Lower lobe of right lung (tissue), 2 donors: ENCODE measurements around the gene GTPBP6. TPM values are rescaled to one million over a fixed set of nuclear protein-coding genes. Genes with fewer than 3 reads are reported as not detected.
A peak's percentile ranks its signal among the peaks of the same experiment; 100 is the strongest.

Source experiments
- ATAC-seq, 2 donors: fragments of 200-7000 bp; cut with Tn5 transposase; one replicate each; pipeline ENCODE4 v1.9.1; 2020 to 2022; ENCODE audit warnings: mild to moderate bottlenecking in 2 of 2, moderate library complexity in 2 of 2
- DNase-seq: peaks from one replicate; pipeline ENCODE4 v3.0.0-alpha.2; 2020
- H3K27ac ChIP-seq: fragments of 200-600 bp; one replicate; pipeline ENCODE4 v1.8.0; 2022
- H3K27me3 ChIP-seq: fragments of 200-600 bp; one replicate; pipeline ENCODE4 v1.8.0; 2022; ENCODE audit warnings: low read depth
- H3K36me3 ChIP-seq: fragments of 200-600 bp; one replicate; pipeline ENCODE4 v1.8.0; 2022; ENCODE audit warnings: mild to moderate bottlenecking
- H3K4me1 ChIP-seq: fragments of 200-600 bp; one replicate; pipeline ENCODE4 v1.8.0; 2022
- H3K4me3 ChIP-seq: fragments of 200-600 bp; one replicate; pipeline ENCODE4 v1.8.0; 2022; ENCODE audit warnings: mild to moderate bottlenecking
- H3K9me3 ChIP-seq: fragments of 200-600 bp; one replicate; pipeline ENCODE4 v1.8.0; 2022
- intact Hi-C: fragments of 100-400 bp; cut with DNase I; formaldehyde crosslinking; loops from one replicate; pipeline ENCODE4 v1.11.0; 2022
- total RNA-seq: library from RNA; stranded (reverse); fragmentation: NEBNext Ultra II Directional; extraction: Animal tissue kit (Norgen Biotek cat#: 25700); gene quantifications from one replicate; pipeline ENCODE4 v1.2.1, GENCODE V29; 2021
- TF ChIP-seq, protein P1 (sequence below): fragments of 200-600 bp; IDR thresholded peaks from one replicate; pipeline ENCODE4 v1.8.0; 2022; ENCODE audit warnings: antibody characterized with exemption, mild to moderate bottlenecking
- donor health status: DM: no; HTN: yes; CAD: no; lungs with severe emphysema.

The GTPBP6 gene
- total RNA-seq, 1 donor from 2014 or later = 47.1 TPM

GRCh38 chrX:362937-363620 lies 44.5 kb upstream of the GTPBP6 start:
- peaks cover 20% of the 10 kb centered on the region for H3K9me3 ChIP-seq
- intact Hi-C loops = no loop called here
- no peaks in the 10 kb centered on the region for H3K27me3 ChIP-seq
- H3K36me3 ChIP-seq = peaks cover 5% of the 10 kb centered on the region
- no peak overlapping the region for H3K27ac ChIP-seq
- DNase-seq (no peak), ATAC-seq (no peak)
- no peaks in the 10 kb centered on the region for H3K4me1 ChIP-seq
- no peak overlapping the region for H3K4me3 ChIP-seq
- TF ChIP-seq, protein P1, sequence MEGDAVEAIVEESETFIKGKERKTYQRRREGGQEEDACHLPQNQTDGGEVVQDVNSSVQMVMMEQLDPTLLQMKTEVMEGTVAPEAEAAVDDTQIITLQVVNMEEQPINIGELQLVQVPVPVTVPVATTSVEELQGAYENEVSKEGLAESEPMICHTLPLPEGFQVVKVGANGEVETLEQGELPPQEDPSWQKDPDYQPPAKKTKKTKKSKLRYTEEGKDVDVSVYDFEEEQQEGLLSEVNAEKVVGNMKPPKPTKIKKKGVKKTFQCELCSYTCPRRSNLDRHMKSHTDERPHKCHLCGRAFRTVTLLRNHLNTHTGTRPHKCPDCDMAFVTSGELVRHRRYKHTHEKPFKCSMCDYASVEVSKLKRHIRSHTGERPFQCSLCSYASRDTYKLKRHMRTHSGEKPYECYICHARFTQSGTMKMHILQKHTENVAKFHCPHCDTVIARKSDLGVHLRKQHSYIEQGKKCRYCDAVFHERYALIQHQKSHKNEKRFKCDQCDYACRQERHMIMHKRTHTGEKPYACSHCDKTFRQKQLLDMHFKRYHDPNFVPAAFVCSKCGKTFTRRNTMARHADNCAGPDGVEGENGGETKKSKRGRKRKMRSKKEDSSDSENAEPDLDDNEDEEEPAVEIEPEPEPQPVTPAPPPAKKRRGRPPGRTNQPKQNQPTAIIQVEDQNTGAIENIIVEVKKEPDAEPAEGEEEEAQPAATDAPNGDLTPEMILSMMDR = no peak

DNA sequence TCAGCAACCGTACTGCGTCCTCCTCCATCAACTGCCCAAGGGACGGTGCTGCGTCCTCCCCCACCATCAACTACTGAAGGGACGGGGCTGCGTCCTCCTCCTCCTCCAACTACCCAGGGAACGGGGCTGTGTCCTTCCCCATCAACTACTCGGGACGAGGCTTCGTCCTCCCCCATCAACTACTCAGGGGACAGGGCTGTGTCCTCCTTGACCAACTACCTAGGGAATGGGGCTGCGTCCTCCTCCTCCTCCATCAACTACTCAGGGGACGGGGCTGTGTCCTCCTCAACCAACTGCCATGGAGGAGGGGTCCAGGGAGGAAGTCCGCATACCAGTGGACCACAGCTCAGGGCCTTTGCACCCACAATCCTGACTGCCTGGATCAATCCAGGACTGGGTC lies 43.8 kb upstream of the GTPBP6 start:
- DNase-seq (no peak), ATAC-seq (peak in 1 of 2 donors; percentile 9)
- Histone ChIP-seq H3K36me3 (peaks cover 5% of the 10 kb centered on the region), H3K9me3 (peaks cover 20% of the 10 kb centered on the region), H3K27me3 (no peaks in the 10 kb centered on the region), H3K4me1 (no peaks in the 10 kb centered on the region), H3K4me3 (no peak overlapping the region), H3K27ac (no peak overlapping the region)
- TF ChIP-seq, protein P1 = no peak
- intact Hi-C loops = no loop called here

DNA sequence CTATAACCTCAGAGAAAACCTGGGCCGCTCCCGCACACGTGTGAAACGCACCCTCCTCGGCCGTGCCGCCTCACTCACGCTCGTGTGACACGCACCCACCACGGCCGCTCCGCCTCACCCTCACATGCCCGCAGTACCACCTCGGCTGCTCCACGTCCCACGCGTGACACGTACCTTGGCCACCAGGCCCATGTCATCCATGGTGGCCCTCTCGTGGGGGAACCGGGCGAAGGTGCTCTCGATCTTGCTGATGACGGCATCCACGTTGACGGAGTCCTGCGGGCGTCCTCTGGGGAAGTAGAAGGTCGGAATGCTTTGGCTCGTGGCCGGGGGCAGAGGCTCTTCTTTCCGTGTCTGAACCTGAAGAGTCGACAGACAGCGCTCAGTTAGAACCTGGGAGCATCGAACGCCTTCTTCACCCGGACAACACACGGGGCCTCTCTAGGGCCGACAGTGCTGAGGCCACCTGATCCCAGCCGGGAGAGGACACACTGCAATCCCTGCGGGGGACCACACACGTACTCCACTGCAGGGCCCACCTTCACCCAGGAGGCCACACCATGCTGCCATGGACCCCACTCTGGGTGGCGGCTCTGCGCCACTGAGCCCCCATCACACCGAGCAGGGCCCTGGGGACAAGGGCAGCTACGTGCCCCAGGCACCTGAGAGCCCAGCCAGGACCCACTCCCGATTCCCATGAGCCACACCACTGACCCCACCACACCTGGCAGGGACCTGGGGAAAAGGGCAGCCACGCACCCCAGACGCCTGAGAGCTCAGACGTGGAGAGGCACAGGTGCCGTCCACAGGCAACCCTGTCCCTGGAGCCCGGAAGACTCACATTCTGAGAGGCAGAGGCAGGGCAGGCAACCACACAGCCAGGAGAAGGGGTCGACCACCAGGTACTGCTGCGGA lies 42.9 kb upstream of the GTPBP6 start:
- Histone ChIP-seq H3K27me3 (no peaks in the 10 kb centered on the region), H3K4me1 (no peaks in the 10 kb centered on the region), H3K9me3 (peaks cover 20% of the 10 kb centered on the region), H3K27ac (no peak overlapping the region), H3K36me3 (peaks cover 5% of the 10 kb centered on the region), H3K4me3 (no peak overlapping the region)
- TF ChIP-seq, protein P1 = no peak
- DNase-seq (no peak), ATAC-seq (peak in 1 of 2 donors; percentile 31)
- intact Hi-C loops = no loop called here

DNA sequence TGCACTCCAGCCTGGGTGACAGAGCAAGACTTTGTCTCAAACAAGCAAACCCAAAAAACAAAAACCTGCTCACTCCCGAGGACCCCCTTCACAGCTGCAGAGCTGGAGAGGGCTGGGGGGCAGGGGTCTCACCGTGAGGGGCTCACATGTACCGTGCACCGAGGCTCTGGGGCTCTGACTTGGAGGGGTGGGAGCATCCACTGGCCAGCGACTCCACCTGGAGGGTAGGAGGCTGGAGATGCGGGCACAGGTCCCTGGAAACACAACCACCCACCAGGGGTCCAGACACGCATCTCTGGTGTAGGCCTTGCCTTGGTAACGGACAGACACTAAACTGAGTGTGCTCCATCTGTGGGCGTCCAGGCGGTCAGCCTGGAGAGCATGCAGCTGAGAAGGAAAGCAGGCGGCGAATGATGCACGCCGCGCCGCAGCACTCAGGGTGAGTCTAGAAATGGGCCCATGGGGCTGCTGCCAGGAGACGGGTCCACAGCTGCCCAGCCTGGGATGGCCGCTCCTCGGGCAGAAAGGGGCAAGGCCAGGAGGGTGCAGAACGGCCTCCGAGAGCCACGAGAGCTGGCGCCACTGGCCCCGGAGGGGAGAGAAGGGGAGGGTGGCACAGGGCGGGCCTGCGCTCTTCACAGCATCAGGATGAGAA lies 42.0 kb upstream of the GTPBP6 start:
- Histone ChIP-seq H3K4me1 (no peaks in the 10 kb centered on the region), H3K27ac (no peak overlapping the region), H3K36me3 (peaks cover 5% of the 10 kb centered on the region), H3K9me3 (peaks cover 20% of the 10 kb centered on the region), H3K27me3 (no peaks in the 10 kb centered on the region), H3K4me3 (no peak overlapping the region)
- ATAC-seq = no peak
- DNase-seq = no peak
- intact Hi-C loops = no loop called here
- TF ChIP-seq, protein P1 = no peak

DNA sequence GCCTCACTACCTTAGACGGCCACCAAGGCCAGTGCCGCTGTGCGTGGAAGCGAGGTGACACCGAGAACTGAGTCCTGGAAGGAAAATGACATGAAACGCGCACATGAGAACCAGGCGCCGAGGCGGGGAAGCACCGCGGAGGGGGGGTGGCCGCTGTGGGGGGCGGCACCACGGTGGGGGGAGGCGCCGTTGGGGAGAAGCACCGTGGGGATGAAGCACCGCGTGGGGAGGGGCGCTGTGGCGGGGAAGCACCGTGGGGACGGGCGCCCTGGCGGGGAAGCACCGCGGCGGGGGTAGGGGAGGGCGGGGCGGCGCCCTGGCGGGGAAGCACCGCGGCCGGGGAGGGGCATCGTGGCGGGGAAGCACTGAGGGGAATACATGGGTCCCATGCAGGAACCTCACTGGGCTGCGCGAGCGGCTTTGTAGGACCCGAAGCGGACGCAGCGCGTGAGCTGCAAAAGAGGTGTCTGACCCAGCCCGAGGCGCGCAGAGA lies 40.1 kb upstream of the GTPBP6 start:
- intact Hi-C loops = no loop called here
- DNase-seq (no peak), ATAC-seq (no peak)

More for the DNA sequence above, 40.1 kb upstream of the GTPBP6 start:
- peaks cover 5% of the 10 kb centered on the region for H3K36me3 ChIP-seq
- H3K27ac ChIP-seq = no peak overlapping the region
- H3K27me3 ChIP-seq = no peaks in the 10 kb centered on the region
- no peak overlapping the region for H3K4me3 ChIP-seq
- H3K9me3 ChIP-seq = peaks cover 20% of the 10 kb centered on the region
- H3K4me1 ChIP-seq = no peaks in the 10 kb centered on the region
- TF ChIP-seq, protein P1 = no peak
